Glomerular endothelial cell (primary cell): Measurements from ENCODE around the gene KCNE4. TPM values are rescaled to one million over a fixed set of nuclear protein-coding genes. Genes with fewer than 3 reads are reported as not detected.
"Not testable (repeated sequence)": the region's sequence is repeated elsewhere in the genome, so short reads cannot be mapped to it uniquely, and the experiment has no call there.

Experiments used
- DNase-seq: peaks from one replicate; pipeline ENCODE4 v3.0.0-alpha.2; 2011; ENCODE audit warnings: low read depth, low spot score; ENCODE audit errors: extremely low read depth
- total RNA-seq: library from RNA; depleted of rRNA; stranded (reverse); fragments of >200 nt; gene quantifications from 2 replicates; pipeline ENCODE4 v1.2.3, GENCODE V29; 2015

Gene KCNE4
- total RNA-seq, 1 donor from 2014 or later = 0.47 TPM

DNA sequence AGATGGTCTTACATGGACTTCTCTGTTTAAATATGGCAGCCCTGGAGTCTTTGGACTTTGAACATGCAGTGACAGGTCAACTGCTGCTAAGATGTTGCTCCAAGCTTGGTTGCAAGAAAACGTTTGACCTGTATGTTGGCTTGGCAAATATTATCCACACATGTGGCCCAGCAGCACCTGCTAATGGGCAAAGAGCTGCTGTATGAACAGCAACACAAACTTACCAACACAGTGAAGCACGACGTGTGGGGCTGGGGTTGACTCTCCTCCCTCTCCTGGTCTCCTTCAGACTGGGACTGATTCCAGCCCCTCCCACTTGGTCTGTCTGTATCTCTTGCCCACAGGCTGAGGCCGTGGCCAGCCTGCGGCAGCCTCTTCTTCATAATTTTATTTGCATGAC, 3.8 kb downstream of the KCNE4 start:
- no peak for DNase-seq

- DNase-seq = no peak
Measured at GRCh38 chr2:223056701-223057418, 4.9 kb downstream of the KCNE4 start.

DNA sequence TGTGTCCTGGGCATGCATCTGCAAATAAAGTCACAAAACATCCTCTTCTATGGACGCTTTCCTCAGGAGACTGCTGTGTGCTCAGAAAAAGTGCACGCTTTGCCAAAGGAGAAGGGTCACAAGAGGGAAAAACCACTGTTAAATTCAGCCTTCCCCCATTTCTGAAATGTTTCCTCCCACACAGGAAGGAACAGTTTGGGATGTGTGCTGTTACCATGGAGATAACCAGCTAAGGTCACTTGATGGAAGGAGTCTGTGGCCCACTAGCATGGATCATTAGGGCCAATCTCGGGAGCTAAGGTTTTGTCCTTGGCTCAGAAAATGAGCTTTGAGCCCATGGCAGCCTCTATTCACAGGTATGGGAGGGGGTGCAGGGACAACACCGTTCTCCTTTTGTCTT, 5.6 kb downstream of the KCNE4 start:
- no peak for DNase-seq

DNA sequence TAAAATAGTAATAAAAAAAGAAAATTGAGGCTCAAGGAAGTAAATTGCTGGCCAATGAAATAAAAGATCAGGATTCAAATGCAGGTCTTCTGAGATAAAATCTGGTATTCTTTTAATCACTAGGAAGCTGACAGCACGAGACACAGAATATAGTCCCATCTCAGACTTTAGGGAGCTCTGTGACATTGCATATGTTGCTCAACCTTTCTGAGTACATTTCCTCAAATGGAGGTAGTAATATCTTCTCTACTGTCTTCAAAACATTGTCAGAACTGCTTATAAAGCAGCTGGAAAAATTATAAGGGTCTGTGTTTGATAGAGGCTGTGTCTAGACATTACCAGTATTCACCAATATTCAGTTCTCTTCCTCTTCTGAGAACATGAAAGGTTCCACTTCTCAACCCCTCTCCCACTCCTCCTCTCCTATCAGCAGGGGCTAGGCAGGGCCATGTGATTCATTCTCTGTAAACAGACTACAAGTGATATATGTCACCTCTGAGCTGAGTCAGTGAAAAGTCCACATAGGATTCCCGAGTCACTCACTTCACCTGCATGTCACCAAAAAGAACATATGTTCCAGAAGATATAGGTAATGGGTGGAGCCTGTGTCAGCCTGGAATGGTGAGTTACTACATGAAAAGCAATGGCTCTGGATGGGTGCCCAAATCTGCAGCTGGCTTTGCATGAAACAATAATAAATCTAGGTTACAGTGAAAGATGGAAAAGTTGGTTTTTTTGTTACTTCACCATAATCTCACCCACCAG, 7.1 kb downstream of the KCNE4 start:
- DNase-seq = no peak

- no peak for DNase-seq
Measured at GRCh38 chr2:223060201-223060825, 8.3 kb downstream of the KCNE4 start.

DNA sequence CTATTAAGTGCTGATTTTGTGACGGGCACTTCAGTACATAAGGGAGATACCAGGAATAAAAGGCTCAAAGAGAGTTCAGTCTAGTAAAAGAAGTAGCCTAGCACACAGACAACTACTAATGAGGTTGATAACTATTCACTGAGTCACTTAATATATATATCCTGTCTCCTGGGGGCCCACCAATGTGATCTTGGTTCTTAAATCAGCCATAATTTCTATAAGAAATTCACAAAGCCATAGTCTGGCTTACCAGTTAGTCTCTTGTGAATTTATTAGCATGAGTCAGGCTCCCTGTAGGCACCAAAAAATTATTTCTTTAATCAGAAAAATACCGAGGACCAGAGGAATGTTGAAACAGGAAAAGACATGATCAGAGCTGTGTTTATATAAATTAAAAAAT, 10.4 kb downstream of the KCNE4 start:
- no peak for DNase-seq

DNA sequence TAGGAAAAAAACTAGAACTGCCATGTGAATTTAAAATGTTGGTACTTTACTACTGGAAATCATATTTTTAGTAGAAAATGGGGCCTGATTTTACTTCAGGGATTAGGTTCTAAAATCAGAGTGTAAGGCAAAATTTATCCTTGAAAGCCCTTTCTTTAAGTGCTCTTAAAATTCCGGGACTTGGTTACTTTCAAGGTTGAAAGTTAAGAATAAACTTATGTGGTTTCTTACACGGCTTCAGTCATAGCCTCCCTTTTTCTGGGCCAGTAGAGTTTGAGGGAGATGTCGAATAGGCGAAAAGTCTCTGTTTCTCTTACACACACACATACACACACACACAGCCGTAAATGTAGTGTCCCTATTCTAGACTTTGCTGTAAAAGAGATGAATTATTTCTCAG, 13.1 kb downstream of the KCNE4 start:
- DNase-seq = no peak

DNA sequence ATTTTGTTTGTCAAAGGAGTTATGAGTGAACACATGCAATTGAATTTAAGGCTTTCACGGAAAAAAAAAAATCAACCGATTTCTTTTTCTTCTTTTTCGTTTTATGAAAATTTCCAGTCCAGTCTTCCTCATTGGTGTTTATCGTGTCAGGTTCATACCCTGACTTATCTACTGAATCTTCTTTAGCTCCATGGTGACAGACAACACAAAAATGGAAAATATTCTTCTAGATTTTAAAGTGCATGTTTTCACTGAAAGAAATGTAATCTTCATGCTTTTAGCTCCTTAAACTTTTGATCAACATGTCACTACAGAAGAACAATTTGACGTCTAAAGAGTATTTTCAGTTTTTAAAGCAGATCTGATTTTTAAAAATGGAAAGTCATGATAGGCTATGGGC, 14.7 kb downstream of the KCNE4 start:
- no peak for DNase-seq

DNA sequence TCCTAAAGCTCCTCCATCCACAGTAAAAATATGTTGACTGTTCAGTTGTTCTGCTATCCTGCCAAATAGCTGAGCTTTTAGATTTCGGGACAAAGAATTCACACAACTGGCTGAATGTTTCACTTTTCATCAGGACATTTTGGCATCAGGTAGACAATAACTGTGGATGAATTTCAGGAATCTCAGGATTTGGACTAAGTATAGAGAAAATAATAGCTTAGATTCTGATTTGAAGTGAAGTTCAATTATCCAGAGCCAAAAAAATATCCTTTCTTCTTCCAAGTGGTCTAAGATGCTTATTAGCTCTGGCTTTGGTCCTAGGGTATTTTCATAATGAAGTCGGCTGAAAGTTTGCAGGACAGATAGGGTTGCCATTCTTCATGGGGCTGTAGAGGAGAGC, 16.1 kb downstream of the KCNE4 start:
- DNase-seq = no peak

DNA sequence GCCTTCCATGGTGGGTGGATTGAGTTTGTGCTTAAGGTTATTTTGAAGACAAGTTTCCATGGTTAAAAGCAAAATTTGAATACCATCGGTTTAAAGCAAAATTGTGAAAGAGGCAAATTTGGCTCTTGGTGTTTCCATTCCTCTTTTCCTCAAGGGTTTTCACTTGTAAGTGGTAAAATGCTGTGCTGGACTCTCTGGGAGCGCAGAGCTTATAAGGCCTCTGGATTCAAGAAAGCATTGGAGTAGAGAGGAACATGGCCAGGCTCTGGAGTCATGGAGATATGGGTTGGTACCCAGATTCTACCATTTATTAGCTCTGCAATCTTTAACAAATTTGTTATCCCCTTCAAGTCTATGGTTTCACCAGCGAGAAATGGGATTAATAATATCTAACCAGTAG, 17.5 kb downstream of the KCNE4 start:
- DNase-seq = no peak

- no peak for DNase-seq
Measured at GRCh38 chr2:223069988-223070387, 18.0 kb downstream of the KCNE4 start.

DNA sequence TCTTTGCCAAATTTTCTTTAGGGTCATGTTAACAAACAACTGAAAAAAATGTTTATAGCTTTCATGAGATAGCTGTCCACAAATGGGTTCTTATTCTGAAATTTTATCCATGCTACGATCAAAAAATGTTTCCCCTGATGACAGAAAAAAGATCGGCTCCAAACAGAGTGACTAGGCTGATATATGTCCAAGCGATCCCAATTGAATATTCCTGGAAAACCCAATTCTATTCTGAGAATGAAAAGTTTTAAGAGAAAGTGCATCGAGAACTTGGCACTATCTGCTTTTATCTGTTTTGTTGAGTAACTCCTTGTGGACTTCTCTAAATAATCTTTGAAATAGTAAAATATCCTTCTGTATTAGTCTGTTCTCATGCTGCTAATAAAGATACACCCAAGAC, 19.1 kb downstream of the KCNE4 start:
- no peak for DNase-seq

DNA sequence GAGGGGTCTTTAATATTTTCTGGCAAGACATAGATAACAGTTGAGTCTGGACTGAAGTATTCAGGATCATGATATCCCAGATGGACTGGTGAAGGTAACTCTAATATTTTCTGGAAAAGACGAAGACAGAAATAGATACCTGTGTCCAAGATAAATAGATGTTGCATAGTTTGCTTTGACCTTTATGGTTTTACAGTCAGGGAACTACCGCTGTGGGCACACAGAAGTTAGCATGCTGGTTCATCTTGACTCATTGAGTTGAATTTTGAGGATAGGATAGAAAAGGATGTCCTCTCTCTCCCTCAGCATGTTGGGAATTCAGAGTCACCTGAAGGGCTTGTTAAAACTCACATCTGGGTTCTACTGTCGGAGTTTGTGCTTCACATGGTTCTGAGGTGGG, 20.8 kb downstream of the KCNE4 start:
- no peak for DNase-seq

GRCh38 chr2:223075301-223076270, 23.6 kb downstream of the KCNE4 start:
- no peak for DNase-seq

- DNase-seq = no peak
Measured at GRCh38 chr2:223076573-223076972, 24.6 kb downstream of the KCNE4 start.

DNA sequence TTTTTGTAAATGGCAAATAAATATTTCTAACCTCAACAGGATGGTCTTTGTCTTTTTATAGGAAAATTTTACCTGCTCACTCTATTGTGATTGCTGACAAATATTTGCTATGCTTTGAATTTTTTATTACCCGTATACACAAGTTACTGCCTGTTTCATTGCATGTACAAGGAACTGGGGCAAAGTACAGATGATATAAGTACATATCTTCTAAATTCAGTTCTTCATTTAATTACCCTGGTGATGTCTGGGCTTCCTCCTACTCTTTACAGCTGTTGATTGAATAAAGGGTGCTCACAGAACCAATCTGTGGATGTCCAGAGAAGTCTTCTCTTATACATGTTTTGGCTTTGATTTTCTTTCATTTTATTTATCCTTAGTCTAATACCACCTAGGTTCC, 26.5 kb downstream of the KCNE4 start:
- no peak for DNase-seq

DNA sequence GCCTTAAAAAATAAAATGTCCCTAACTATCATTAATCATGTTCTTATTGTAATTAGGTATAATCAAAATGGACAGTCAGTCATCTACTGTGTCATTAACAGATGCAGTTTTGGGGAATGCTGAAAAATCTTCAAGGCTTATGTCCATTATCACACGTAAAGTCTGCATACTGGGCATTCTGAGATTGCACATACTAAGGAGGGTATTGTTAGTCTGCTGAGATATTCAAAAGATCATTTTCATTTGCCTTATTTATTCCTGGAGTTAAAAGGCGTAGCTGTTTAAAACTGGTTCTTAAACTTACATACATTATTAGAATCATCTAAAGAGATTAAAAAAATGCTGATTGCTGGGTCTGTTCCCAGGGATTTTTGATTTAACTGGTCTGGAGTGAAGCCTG, 27.4 kb downstream of the KCNE4 start:
- no peak for DNase-seq

GRCh38 chr2:223079925-223080324, 27.9 kb downstream of the KCNE4 start:
- no peak for DNase-seq

DNA sequence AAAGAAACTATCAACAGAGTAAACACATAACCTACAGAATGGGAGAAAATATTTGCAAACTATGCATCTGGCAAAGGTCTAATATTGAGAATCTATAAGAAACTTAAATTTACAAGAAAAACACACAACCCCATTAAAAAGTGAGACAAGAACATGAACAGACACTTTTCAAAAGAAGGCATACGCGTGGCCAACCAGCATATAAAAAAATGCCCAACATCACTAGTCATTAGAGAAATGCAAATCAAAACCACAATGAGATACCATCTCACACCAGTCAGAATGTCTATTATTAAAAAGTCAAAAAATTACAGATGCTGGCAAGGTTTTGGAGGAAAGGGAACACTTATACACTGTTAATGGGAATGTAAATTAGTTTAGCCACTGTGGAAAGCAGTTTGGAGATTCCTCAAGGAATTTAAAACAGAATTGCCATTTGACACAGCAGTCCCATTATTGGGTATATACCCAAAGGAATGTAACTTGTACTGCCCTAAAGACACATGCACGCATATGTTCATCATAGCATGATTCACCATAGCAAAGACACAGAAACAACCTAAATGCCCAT, 28.9 kb downstream of the KCNE4 start:
- not testable (repeated sequence) for DNase-seq

DNA sequence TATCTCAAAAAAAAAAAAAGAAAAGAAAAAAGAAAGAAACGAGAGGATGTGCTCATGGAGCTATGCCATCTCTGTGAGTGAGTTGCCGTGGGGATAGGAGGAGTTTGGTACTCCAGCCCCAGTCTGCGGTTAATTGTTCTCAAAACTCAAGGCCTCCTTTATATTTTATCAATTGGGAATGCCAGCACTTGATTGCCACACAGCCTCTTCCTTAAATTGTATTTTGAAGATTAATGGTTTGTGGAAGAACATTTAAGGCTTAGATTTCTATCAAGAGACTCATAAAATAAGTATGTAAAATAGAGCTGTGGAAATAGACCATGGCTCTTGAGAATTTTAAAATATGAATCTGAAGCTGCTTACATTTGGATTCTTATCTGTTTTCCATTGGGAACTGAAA, 29.8 kb downstream of the KCNE4 start:
- no peak for DNase-seq

GRCh38 chr2:223082706-223083105, 30.7 kb downstream of the KCNE4 start:
- DNase-seq = no peak
